Neural progenitor cell (in vitro differentiated cells): Measurements from ENCODE around the gene RPN2.

Source experiments
- EZH2 ChIP-seq: fragments of 200-600 bp; sonication (generic); IDR thresholded peaks from 2 replicates; pipeline ENCODE4 v1.6.1; 2017; ENCODE audit warnings: antibody characterized with exemption, mild to moderate bottlenecking, moderate library complexity
- EZH2phosphoT487 ChIP-seq: fragments of 200-600 bp; sonication (generic); IDR thresholded peaks from 2 replicates; pipeline ENCODE4 v1.6.1; 2017; ENCODE audit warnings: antibody characterized with exemption
- TF ChIP-seq, protein P1 (sequence below): fragments of 200-600 bp; sonication (generic); IDR thresholded peaks from 2 replicates; pipeline ENCODE4 v1.5.1; 2017; ENCODE audit warnings: antibody characterized with exemption, mild to moderate bottlenecking

DNA sequence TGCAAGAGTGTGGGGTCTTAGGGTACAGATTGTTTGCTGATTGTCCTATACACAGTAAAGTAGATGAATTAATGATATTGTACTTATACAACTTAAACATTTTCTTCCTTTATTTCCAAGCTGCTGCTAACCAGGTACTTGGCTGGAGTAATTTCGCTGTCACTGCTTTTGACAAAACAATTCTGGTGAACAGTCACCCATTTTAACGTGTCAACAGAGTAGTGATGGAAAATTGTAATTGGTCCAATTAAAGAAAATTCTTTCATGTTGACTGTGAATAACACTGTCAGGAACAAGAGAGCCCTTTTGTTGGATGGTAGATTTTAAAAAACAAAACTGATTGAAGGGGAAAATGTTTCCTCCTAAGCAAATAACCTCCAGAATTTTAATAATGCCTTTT, 26.7 kb downstream of the RPN2 start:
- TF ChIP-seq, protein P1, sequence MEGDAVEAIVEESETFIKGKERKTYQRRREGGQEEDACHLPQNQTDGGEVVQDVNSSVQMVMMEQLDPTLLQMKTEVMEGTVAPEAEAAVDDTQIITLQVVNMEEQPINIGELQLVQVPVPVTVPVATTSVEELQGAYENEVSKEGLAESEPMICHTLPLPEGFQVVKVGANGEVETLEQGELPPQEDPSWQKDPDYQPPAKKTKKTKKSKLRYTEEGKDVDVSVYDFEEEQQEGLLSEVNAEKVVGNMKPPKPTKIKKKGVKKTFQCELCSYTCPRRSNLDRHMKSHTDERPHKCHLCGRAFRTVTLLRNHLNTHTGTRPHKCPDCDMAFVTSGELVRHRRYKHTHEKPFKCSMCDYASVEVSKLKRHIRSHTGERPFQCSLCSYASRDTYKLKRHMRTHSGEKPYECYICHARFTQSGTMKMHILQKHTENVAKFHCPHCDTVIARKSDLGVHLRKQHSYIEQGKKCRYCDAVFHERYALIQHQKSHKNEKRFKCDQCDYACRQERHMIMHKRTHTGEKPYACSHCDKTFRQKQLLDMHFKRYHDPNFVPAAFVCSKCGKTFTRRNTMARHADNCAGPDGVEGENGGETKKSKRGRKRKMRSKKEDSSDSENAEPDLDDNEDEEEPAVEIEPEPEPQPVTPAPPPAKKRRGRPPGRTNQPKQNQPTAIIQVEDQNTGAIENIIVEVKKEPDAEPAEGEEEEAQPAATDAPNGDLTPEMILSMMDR, result no peak
- no peak for TF ChIP-seq EZH2
- TF ChIP-seq EZH2phosphoT487, result no peak
